DND-41 (cell line): ENCODE measurements around the gene APBA3.
"Not testable (repeated sequence)": the region's sequence is repeated elsewhere in the genome, so short reads cannot be mapped to it uniquely, and the experiment has no call there.

ENCODE experiments used
- CTCF ChIP-seq: IDR thresholded peaks from 2 replicates; pipeline ENCODE4 v1.5.1; 2012; ENCODE audit warnings: borderline replicate concordance, low read length, moderate library complexity, mild to moderate bottlenecking; ENCODE audit not compliant: poor library complexity, severe bottlenecking; ENCODE audit errors: extremely low read depth
- EZH2 ChIP-seq: IDR thresholded peaks from 3 replicates; pipeline ENCODE4 v1.6.1; 2012; ENCODE audit warnings: borderline replicate concordance, low read depth, mild to moderate bottlenecking, moderate library complexity, low read length, inconsistent platforms; ENCODE audit not compliant: severe bottlenecking

- not testable (repeated sequence) for TF ChIP-seq EZH2, CTCF
Measured at GRCh38 chr19:3765757-3766156, 4.3 kb upstream of the APBA3 start.
